SK-N-SH (cell line): Measurements from ENCODE around the gene RASL10B. TPM values are rescaled to one million over a fixed set of nuclear protein-coding genes. Genes with fewer than 3 reads are reported as not detected.

Experiments used
- CTCF ChIA-PET: fragments of 300-600, 350-600 bp; formaldehyde crosslinking; extraction: SDS; loops from one replicate; lab custom pipeline; 2021; lab: Yijun Ruan, JAX
- POLR2A ChIA-PET: fragments of 350-600 bp; sonication (Branson Sonifier 250); formaldehyde crosslinking; extraction: SDS; loops from one replicate; lab custom pipeline; 2020; ENCODE audit warnings: antibody characterized with exemption, inconsistent platforms; lab: Yijun Ruan, JAX
- DNase-seq: peaks from one replicate; pipeline ENCODE4 v3.0.0; 2012
- H2AFZ ChIP-seq: fragments of 200-600 bp; sonication (generic); 2 replicates; pipeline ENCODE4 v1.8.1; 2016; ENCODE audit warnings: antibody characterized with exemption, mild to moderate bottlenecking, low read depth
- H3F3A ChIP-seq: fragments of 200-600 bp; sonication (generic); replicated peaks from 2 replicates; pipeline ENCODE3; 2016; ENCODE audit warnings: antibody characterized with exemption, mild to moderate bottlenecking; ENCODE audit not compliant: insufficient read depth
- H3K27ac ChIP-seq, 2 experiments: fragments of 200-500 bp in 1 of 2; fragments of 200-600 bp in 1 of 2; sonication (Bioruptor generic) in 1 of 2; sonication (generic), shearing (Covaris generic) in 1 of 2; 2 replicates each; pipeline versions ENCODE4 v1.5.1 to v1.6.1; 2014 to 2016; ENCODE audit warnings: low read depth in 2 of 2, inconsistent platforms in 1 of 2, low read length in 1 of 2, mild to moderate bottlenecking in 1 of 2, mixed read lengths in 1 of 2
- H3K27me3 ChIP-seq: fragments of 200-600 bp; sonication (generic), shearing (Covaris generic); 2 replicates; pipeline ENCODE4 v1.6.1; 2016; ENCODE audit warnings: mixed run types; ENCODE audit not compliant: insufficient read depth
- H3K36me3 ChIP-seq, 2 experiments: fragments of 200-500 bp in 1 of 2; fragments of 200-600 bp in 1 of 2; sonication (Bioruptor generic) in 1 of 2; sonication (generic) in 1 of 2; replicated peaks in 1 of 2; 2 replicates each; pipeline versions ENCODE3 to v1.5.1; 2014 to 2016; ENCODE audit warnings: low read length in 1 of 2, mild to moderate bottlenecking in 1 of 2; ENCODE audit not compliant: insufficient read depth in 2 of 2, control insufficient read depth in 1 of 2
- H3K4me1 ChIP-seq, 2 experiments: fragments of 200-500 bp in 1 of 2; fragments of 200-600 bp in 1 of 2; sonication (Bioruptor generic) in 1 of 2; sonication (generic), shearing (Covaris generic) in 1 of 2; 2 replicates each; pipeline versions ENCODE4 v1.5.1 to v1.6.1; 2014 to 2016; ENCODE audit warnings: low read depth in 1 of 2, low read length in 1 of 2, mixed run types in 1 of 2; ENCODE audit not compliant: insufficient read depth in 2 of 2, control insufficient read depth in 1 of 2
- H3K4me2 ChIP-seq: fragments of 200-600 bp; sonication (generic), shearing (Covaris generic); 2 replicates; pipeline ENCODE4 v1.6.1; 2017; ENCODE audit warnings: mixed run types
- H3K4me3 ChIP-seq, 2 experiments: fragments of 200-500 bp in 1 of 2; fragments of 200-600 bp in 1 of 2; sonication (Bioruptor generic) in 1 of 2; sonication (generic), shearing (Covaris generic) in 1 of 2; 2 replicates each; pipeline versions ENCODE4 v1.5.1 to v1.8.1; 2014 to 2016; ENCODE audit warnings: low read depth in 2 of 2, inconsistent platforms in 1 of 2, low read length in 1 of 2, mild to moderate bottlenecking in 1 of 2, mixed read lengths in 1 of 2, moderate library complexity in 1 of 2
- H3K79me2 ChIP-seq: fragments of 200-600 bp; sonication (generic); 2 replicates; pipeline ENCODE4 v1.8.1; 2017; ENCODE audit warnings: mild to moderate bottlenecking; ENCODE audit not compliant: insufficient read depth
- H3K9ac ChIP-seq: fragments of 200-600 bp; sonication (generic); 2 replicates; pipeline ENCODE4 v1.6.1; 2017; ENCODE audit warnings: mixed run types
- H3K9me2 ChIP-seq: fragments of 200-600 bp; sonication (generic); 2 replicates; pipeline ENCODE4 v1.6.1; 2017; ENCODE audit warnings: mixed run types
- H3K9me3 ChIP-seq: fragments of 200-600 bp; sonication (generic); 2 replicates; pipeline ENCODE4 v1.6.1; 2017; ENCODE audit warnings: mixed run types, mild to moderate bottlenecking, moderate library complexity
- H4K20me1 ChIP-seq: fragments of 200-600 bp; sonication (generic); 2 replicates; pipeline ENCODE4 v1.6.1; 2017; ENCODE audit warnings: mild to moderate bottlenecking, mixed run types; ENCODE audit not compliant: insufficient read depth
- EP300 ChIP-seq, 2 experiments: IDR thresholded peaks; 2 replicates each; pipeline versions ENCODE4 v1.4.0 to v1.6.1; 2012; ENCODE audit warnings: borderline replicate concordance in 1 of 2, low read depth in 1 of 2, low read length in 1 of 2
- FOSL2 ChIP-seq: IDR thresholded peaks from 2 replicates; pipeline ENCODE4 v1.4.0; 2012; ENCODE audit warnings: low read depth, mild to moderate bottlenecking, moderate library complexity, borderline replicate concordance
- FOXJ3 ChIP-seq: sonication (generic); formaldehyde crosslinking; IDR thresholded peaks from 2 replicates; pipeline ENCODE4 v1.5.1; 2020; ENCODE audit warnings: mild to moderate bottlenecking, missing genetic modification reagents
- GATA2 ChIP-seq: sonication (generic); formaldehyde crosslinking; IDR thresholded peaks from 2 replicates; pipeline ENCODE4 v1.5.0; 2020; ENCODE audit warnings: mild to moderate bottlenecking, missing genetic modification reagents
- IRF3 ChIP-seq: fragments of 150-350 bp; IDR thresholded peaks from 2 replicates; pipeline ENCODE4 v1.6.1; 2016; ENCODE audit warnings: mild to moderate bottlenecking, low read depth, low read length
- JUND ChIP-seq: IDR thresholded peaks from 2 replicates; pipeline ENCODE4 v1.4.0; 2012
- MAX ChIP-seq: IDR thresholded peaks from 2 replicates; pipeline ENCODE4 v1.4.0; 2012; ENCODE audit warnings: low read depth
- NFIC ChIP-seq: IDR thresholded peaks from 2 replicates; pipeline ENCODE4 v1.4.0; 2012; ENCODE audit warnings: borderline replicate concordance
- POLR2AphosphoS5 ChIP-seq: IDR thresholded peaks from 2 replicates; pipeline ENCODE4 v1.6.1; 2012; ENCODE audit warnings: low read depth, low read length
- RAD21 ChIP-seq: IDR thresholded peaks from 2 replicates; pipeline ENCODE4 v1.6.1; 2012; ENCODE audit warnings: mild to moderate bottlenecking, low read length
- RCOR1 ChIP-seq: fragments of 150-350 bp; IDR thresholded peaks from 2 replicates; pipeline ENCODE4 v1.6.1; 2017; ENCODE audit warnings: antibody characterized with exemption, low read length
- RXRA ChIP-seq: IDR thresholded peaks from 2 replicates; pipeline ENCODE4 v1.4.0; 2012; ENCODE audit warnings: low read depth, mild to moderate bottlenecking, borderline replicate concordance
- SIN3A ChIP-seq: IDR thresholded peaks from 2 replicates; pipeline ENCODE4 v1.6.1; 2012; ENCODE audit warnings: low read depth, mild to moderate bottlenecking, low read length, moderate library complexity, borderline replicate concordance
- TCF12 ChIP-seq: IDR thresholded peaks from 2 replicates; pipeline ENCODE4 v1.4.0; 2012
- TEAD4 ChIP-seq: IDR thresholded peaks from 2 replicates; pipeline ENCODE4 v1.4.0; 2012; ENCODE audit warnings: mild to moderate bottlenecking, borderline replicate concordance; ENCODE audit not compliant: insufficient read depth
- USF2 ChIP-seq: fragments of 150-350 bp; IDR thresholded peaks from 2 replicates; pipeline ENCODE4 v1.6.1; 2017; ENCODE audit warnings: antibody characterized with exemption, low read length, low read depth, borderline replicate concordance
- YY1 ChIP-seq: IDR thresholded peaks from 2 replicates; pipeline ENCODE4 v1.4.0; 2012; ENCODE audit warnings: low read depth, mild to moderate bottlenecking
- WGBS: methylation state at CpG from one replicate; pipeline ENCODE4 v1.1.6; 2017; ENCODE audit warnings: low lambda C conversion rate; 5-methylcytosine and 5-hydroxymethylcytosine counted together
- polyA plus RNA-seq, 3 experiments: library from polyadenylated mRNA; depleted of rRNA; stranded (reverse); fragments of >200 nt; gene quantifications; 2 replicates each; pipeline ENCODE4 v1.2.3, GENCODE V29; 2012
- TF ChIP-seq, protein P1 (sequence below): IDR thresholded peaks from 2 replicates; pipeline ENCODE4; 2012

The RASL10B gene
- polyA plus RNA-seq, 1 of the 3 experiments (the other 2 are of a cell fraction): 4.2 TPM

DNA sequence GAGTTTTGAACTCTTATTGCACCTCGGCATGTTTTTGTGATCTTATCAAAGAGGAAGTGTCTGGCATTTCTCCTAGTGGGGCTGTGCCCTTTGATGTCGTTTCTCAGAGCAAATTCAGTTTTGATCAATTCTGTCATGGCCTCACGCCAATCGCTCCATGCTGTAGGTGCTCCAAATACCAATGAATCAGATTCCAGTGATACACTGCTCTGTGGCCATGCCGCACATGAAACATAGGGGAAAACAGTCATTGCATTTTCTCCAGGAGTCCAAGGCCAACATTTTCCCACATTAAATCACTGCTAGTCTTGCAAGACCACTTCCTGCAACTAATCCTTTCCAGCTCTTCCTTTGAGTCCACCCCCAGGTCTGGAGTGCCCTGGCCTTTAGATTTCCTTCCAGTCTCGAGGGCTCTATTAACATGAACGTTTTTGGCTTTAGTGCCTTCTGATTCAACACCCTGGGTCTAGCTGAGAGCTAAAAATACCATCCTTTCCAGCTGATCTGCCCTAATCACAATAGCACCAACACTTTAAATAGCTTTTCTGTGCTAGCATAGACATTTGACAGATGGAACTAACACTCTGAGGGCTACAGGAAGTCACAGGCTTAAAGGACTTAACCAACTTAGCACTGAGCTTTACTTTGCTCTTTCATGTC is 18.2 kb upstream of the RASL10B start:
- Histone ChIP-seq H3F3A (peaks cover 20% of the 10 kb centered on the region), H3K4me3 (no peak overlapping the region), H3K79me2 (no peaks in the 10 kb centered on the region; the same call in 1 of the 2 replicates), H2AFZ (no peak overlapping the region), H4K20me1 (0 out of 2 replicates have a peak, but pooled peaks cover 8% of the 10 kb centered on the region), H3K36me3 (peaks cover 35 to 58% of the 10 kb centered on the region in 2 experiments), H3K4me2 (peak overlapping the region; percentile 46), H3K9ac (peak overlapping the region; percentile 48; the same call in 1 of the 2 replicates), H3K27me3 (no peaks in the 10 kb centered on the region), H3K9me2 (no peaks in the 10 kb centered on the region), H3K4me1 (peaks cover 25 to 37% of the 10 kb centered on the region in 2 experiments), H3K9me3 (no peaks in the 10 kb centered on the region), H3K27ac (peak overlapping the region; percentile 79 to 93)
- ChIA-PET CTCF (interaction anchor here (1.3 to 1.6 kb wide), 3 partner anchors 16 to 51 kb away, joined by 3 to 17 read pairs (median 8); no protein-coding TSS in a partner anchor), POLR2A (no interaction called here)
- peak; percentile 39 for DNase-seq
- TF ChIP-seq FOSL2 (peak; percentile 34; the same call in 1 of the 2 replicates), RCOR1 (peak; percentile 44; the same call in 1 of the 2 replicates), POLR2AphosphoS5 (peak; percentile 26; the same call in 1 of the 2 replicates), RAD21 (no peak), MAX (peak; percentile 63; the same call in 1 of the 2 replicates), NFIC (peak; percentile 78), SIN3A (peak; percentile 55; the same call in 1 of the 2 replicates), IRF3 (no peak), GATA2 (CRISPR knock-in tag) (peak; percentile 66), TCF12 (peak; percentile 82), RXRA (peak; percentile 87; the same call in 1 of the 2 replicates), FOXJ3 (CRISPR knock-in tag) (no peak), TEAD4 (peak; percentile 69; the same call in 1 of the 2 replicates), EP300 (IDR thresholded peaks at IDR 0.05; ENCODE audit: borderline replicate concordance in 1 of 2, low read depth in 1 of 2, low read length in 1 of 2) (0 out of 4 replicates have a peak, but pooled peaks of 1 of the 2 experiments have one; percentile 47), JUND (peak; percentile 68; the same call in 1 of the 2 replicates), USF2 (no peak), YY1 (no peak)
- TF ChIP-seq, protein P1, sequence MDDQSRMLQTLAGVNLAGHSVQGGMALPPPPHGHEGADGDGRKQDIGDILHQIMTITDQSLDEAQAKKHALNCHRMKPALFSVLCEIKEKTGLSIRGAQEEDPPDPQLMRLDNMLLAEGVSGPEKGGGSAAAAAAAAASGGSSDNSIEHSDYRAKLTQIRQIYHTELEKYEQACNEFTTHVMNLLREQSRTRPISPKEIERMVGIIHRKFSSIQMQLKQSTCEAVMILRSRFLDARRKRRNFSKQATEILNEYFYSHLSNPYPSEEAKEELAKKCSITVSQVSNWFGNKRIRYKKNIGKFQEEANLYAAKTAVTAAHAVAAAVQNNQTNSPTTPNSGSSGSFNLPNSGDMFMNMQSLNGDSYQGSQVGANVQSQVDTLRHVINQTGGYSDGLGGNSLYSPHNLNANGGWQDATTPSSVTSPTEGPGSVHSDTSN: peak; percentile 77
- WGBS: 17% methylated on average over 7 of the region's 7 CpGs
